GM23338 (cell line): ENCODE measurements around the gene PKM. TPM values are rescaled to one million over a fixed set of nuclear protein-coding genes. Genes with fewer than 3 reads are reported as not detected.

Source experiments
- ATAC-seq: fragments of 200-7000 bp; cut with Tn5 transposase; 3 replicates; pipeline ENCODE4 v1.9.1; 2020
- DNase-seq: peaks from one replicate; pipeline ENCODE4 v3.0.0-alpha.2; 2015; ENCODE audit warnings: low spot score
- H2AFZ ChIP-seq: fragments of 200-600 bp; sonication (generic); 2 replicates; pipeline ENCODE4 v1.8.0; 2016; ENCODE audit warnings: antibody characterized with exemption, mild to moderate bottlenecking, moderate library complexity
- H3F3A ChIP-seq: fragments of 200-600 bp; sonication (generic); replicated peaks from 2 replicates; pipeline ENCODE4 v1.8.0; 2017; ENCODE audit warnings: antibody characterized with exemption, mixed run types, low read depth
- H3K27ac ChIP-seq: fragments of 200-600 bp; sonication (generic); 2 replicates; pipeline ENCODE4 v1.6.1; 2016; ENCODE audit warnings: low read depth
- H3K27me3 ChIP-seq: fragments of 200-600 bp; sonication (generic); 2 replicates; pipeline ENCODE4 v1.8.0; 2016; ENCODE audit warnings: mild to moderate bottlenecking, mixed run types, moderate library complexity; ENCODE audit not compliant: insufficient read depth
- H3K36me3 ChIP-seq: fragments of 200-600 bp; sonication (generic); 2 replicates; pipeline ENCODE4 v1.8.0; 2016; ENCODE audit warnings: mild to moderate bottlenecking; ENCODE audit not compliant: insufficient read depth
- H3K4me1 ChIP-seq: fragments of 200-600 bp; sonication (generic); 2 replicates; pipeline ENCODE4 v1.8.0; 2016; ENCODE audit warnings: mild to moderate bottlenecking, moderate library complexity; ENCODE audit not compliant: insufficient read depth
- H3K4me2 ChIP-seq: fragments of 200-600 bp; sonication (generic); 2 replicates; pipeline ENCODE4 v1.7.1; 2017; ENCODE audit warnings: mixed run types
- H3K4me3 ChIP-seq: fragments of 200-600 bp; sonication (generic); 2 replicates; pipeline ENCODE4 v1.6.1; 2016; ENCODE audit warnings: mixed run types
- H3K79me2 ChIP-seq: fragments of 200-600 bp; sonication (generic); replicated peaks from 2 replicates; pipeline ENCODE4 v1.8.0; 2017; ENCODE audit warnings: mild to moderate bottlenecking; ENCODE audit not compliant: insufficient read depth
- H3K9me2 ChIP-seq: fragments of 200-600 bp; sonication (generic); 2 replicates; pipeline ENCODE4 v1.8.0; 2017; ENCODE audit not compliant: insufficient read depth
- H4K20me1 ChIP-seq: fragments of 200-600 bp; sonication (generic); replicated peaks from 2 replicates; pipeline ENCODE4 v1.8.0; 2017; ENCODE audit warnings: mild to moderate bottlenecking; ENCODE audit not compliant: insufficient read depth
- H3K27ac Mint-ChIP-seq: 2 replicates; pipeline ENCODE4 v1.8.0; 2020; ENCODE audit warnings: inconsistent platforms, mild to moderate bottlenecking, moderate library complexity, mixed read lengths
- H3K27me3 Mint-ChIP-seq: 3 replicates; pipeline ENCODE4 v1.8.0; 2022; ENCODE audit warnings: low read depth, mild to moderate bottlenecking, moderate library complexity, mixed read lengths, inconsistent platforms; ENCODE audit not compliant: insufficient read depth, poor library complexity
- H3K36me3 Mint-ChIP-seq: 3 replicates; pipeline ENCODE4 v1.8.0; 2021; ENCODE audit warnings: low read depth, mild to moderate bottlenecking, inconsistent platforms, moderate library complexity, mixed read lengths
- H3K4me1 Mint-ChIP-seq: 3 replicates; pipeline ENCODE4 v1.8.0; 2020; ENCODE audit warnings: mild to moderate bottlenecking, inconsistent platforms, mixed read lengths
- H3K4me3 Mint-ChIP-seq: 3 replicates; pipeline ENCODE4 v1.8.0; 2021; ENCODE audit warnings: moderate library complexity, mild to moderate bottlenecking, inconsistent platforms, mixed read lengths
- H3K9me3 Mint-ChIP-seq: 3 replicates; pipeline ENCODE4 v1.8.0; 2020; ENCODE audit warnings: moderate library complexity, mild to moderate bottlenecking, inconsistent platforms, mixed read lengths
- CREB1 ChIP-seq: fragments of 250-450 bp; sonication (Bioruptor Pico); IDR thresholded peaks from 2 replicates; pipeline ENCODE4 v1.5.0; 2020; ENCODE audit warnings: low read depth, mild to moderate bottlenecking, moderate library complexity
- CTCF ChIP-seq, 2 experiments: fragments of 200-600 bp in 1 of 2; sonication (generic) in 1 of 2; conservative IDR thresholded peaks; 2 replicates each; pipeline versions ENCODE4 v1.5.1 to v1.6.1; 2016 to 2017; ENCODE audit warnings: antibody characterized with exemption in 2 of 2, low read depth in 2 of 2, mild to moderate bottlenecking in 2 of 2, moderate library complexity in 1 of 2
- ETS1 ChIP-seq: IDR thresholded peaks from 2 replicates; pipeline ENCODE4 v1.6.1; 2016; ENCODE audit warnings: antibody characterized with exemption
- EZH2 ChIP-seq: fragments of 200-600 bp; sonication (generic); IDR thresholded peaks from one replicate; pipeline ENCODE4 v1.8.0; 2017; ENCODE audit warnings: antibody characterized with exemption, mild to moderate bottlenecking, low read depth; ENCODE audit not compliant: unreplicated experiment
- EZH2phosphoT487 ChIP-seq: fragments of 200-600 bp; sonication (generic); IDR thresholded peaks from one replicate; pipeline ENCODE4 v1.8.1; 2018; ENCODE audit warnings: antibody characterized with exemption; ENCODE audit not compliant: unreplicated experiment
- JUNB ChIP-seq: IDR thresholded peaks from one replicate; pipeline ENCODE4 v1.6.1; 2016; ENCODE audit warnings: antibody characterized with exemption; ENCODE audit not compliant: unreplicated experiment
- NANOG ChIP-seq: IDR thresholded peaks from 2 replicates; pipeline ENCODE4 v1.6.1; 2016; ENCODE audit warnings: antibody characterized with exemption, borderline replicate concordance
- POLR2AphosphoS5 ChIP-seq: IDR thresholded peaks from 2 replicates; pipeline ENCODE4 v1.6.1; 2016; ENCODE audit warnings: antibody characterized with exemption, low read depth
- REST ChIP-seq: IDR thresholded peaks from one replicate; pipeline ENCODE4 v1.6.1; 2018; ENCODE audit warnings: antibody characterized with exemption; ENCODE audit not compliant: unreplicated experiment
- STAT1 ChIP-seq: IDR thresholded peaks from one replicate; pipeline ENCODE4 v1.6.1; 2016; ENCODE audit warnings: antibody characterized with exemption; ENCODE audit not compliant: unreplicated experiment
- ZNF114 ChIP-seq: fragments of 250-450 bp; sonication (Bioruptor Pico); IDR thresholded peaks from 2 replicates; pipeline ENCODE4 v1.5.0; 2020; ENCODE audit warnings: mild to moderate bottlenecking, moderate library complexity
- ZNF331 ChIP-seq: fragments of 250-450 bp; sonication (Bioruptor Pico); IDR thresholded peaks from 2 replicates; pipeline ENCODE4 v1.5.0; 2020; ENCODE audit warnings: low read depth, mild to moderate bottlenecking, moderate library complexity
- ZNF462 ChIP-seq: fragments of 250-450 bp; sonication (Bioruptor Pico); IDR thresholded peaks from 2 replicates; pipeline ENCODE4 v1.5.0; 2020; ENCODE audit warnings: mild to moderate bottlenecking, moderate library complexity
- polyA plus RNA-seq: library from polyadenylated mRNA; unstranded; fragments of >200 nt; fragmentation: Nextera tagmentation; extraction: Ambion mirVana; gene quantifications from 2 replicates; pipeline ENCODE4 v1.2.1, GENCODE V29; 2016
- total RNA-seq: library from RNA; depleted of rRNA; stranded (reverse); fragments of >200 nt; shearing (Covaris generic); gene quantifications from 2 replicates; pipeline ENCODE4 v1.2.3, GENCODE V29; 2014

Gene PKM
- total and polyA plus RNA-seq, 2 experiments from 2014 or later = 432 to 1,137 TPM

GRCh38 chr15:72276326-72276700 lies 45.3 kb upstream of the PKM start:
- Mint-ChIP-seq H3K9me3 (no peaks in the 10 kb centered on the region), H3K27ac (no peak overlapping the region), H3K4me1 (peaks cover 14% of the 10 kb centered on the region), H3K4me3 (no peak overlapping the region), H3K36me3 (no peaks in the 10 kb centered on the region), H3K27me3 (peaks cover 17% of the 10 kb centered on the region)
- no peaks in the 10 kb centered on the region for H4K20me1 ChIP-seq
- H3F3A ChIP-seq = no peaks in the 10 kb centered on the region
- H3K27me3 ChIP-seq = no peaks in the 10 kb centered on the region
- peaks cover 6% of the 10 kb centered on the region; the same call in 1 of the 2 replicates for H3K4me1 ChIP-seq
- H3K27ac ChIP-seq = no peak overlapping the region
- ATAC-seq (no peak), DNase-seq (no peak)
- no peak for TF ChIP-seq JUNB
- no peak for TF ChIP-seq ZNF462
- TF ChIP-seq ZNF331 = no peak
- TF ChIP-seq EZH2 = no peak
- no peak for TF ChIP-seq EZH2phosphoT487
- TF ChIP-seq STAT1 = no peak
- TF ChIP-seq CTCF (conservative IDR thresholded peaks at IDR 0.05; ENCODE audit: low read depth in 2 of 2) = no peak
- no peak for TF ChIP-seq CREB1 (CRISPR knock-in tag)
- no peak for TF ChIP-seq ETS1
- TF ChIP-seq ZNF114 (CRISPR knock-in tag) = no peak
- TF ChIP-seq POLR2AphosphoS5 = no peak
- TF ChIP-seq NANOG = no peak
- TF ChIP-seq REST = no peak
- H3K79me2 ChIP-seq = peaks cover 6% of the 10 kb centered on the region
- no peak overlapping the region for H3K4me3 ChIP-seq
- H3K36me3 ChIP-seq = no peaks in the 10 kb centered on the region
- no peaks in the 10 kb centered on the region for H3K9me2 ChIP-seq
- H3K4me2 ChIP-seq = no peak overlapping the region
- no peak overlapping the region for H2AFZ ChIP-seq
